Stimulated activated CD8-positive, alpha-beta memory T cell treated with anti-CD3 and anti-CD28 coated beads, Interleukin-4, amount 100 ng/mL, for 48 hours (primary cell): Measurements from ENCODE around the gene AP4E1.
"Not testable (repeated sequence)": the region's sequence is repeated elsewhere in the genome, so short reads cannot be mapped to it uniquely, and the experiment has no call there.

Source experiments
- DNase-seq: peaks from one replicate; pipeline ENCODE4 v3.0.0-alpha.2; 2020

AP4E1 gene

GRCh38 chr15:50890751-50891150 lies 17.7 kb upstream of the AP4E1 start:
- no peak for DNase-seq

GRCh38 chr15:50891159-50891558 lies 17.3 kb upstream of the AP4E1 start:
- DNase-seq = no peak

GRCh38 chr15:50893976-50894375 lies 14.5 kb upstream of the AP4E1 start:
- no peak for DNase-seq

GRCh38 chr15:50901390-50901789 lies 7.1 kb upstream of the AP4E1 start:
- not testable (repeated sequence) for DNase-seq

- DNase-seq = no peak
These were observed 4.3 kb upstream of the AP4E1 start for GRCh38 chr15:50904211-50904610.

GRCh38 chr15:50905055-50905454 lies 3.4 kb upstream of the AP4E1 start:
- DNase-seq = no peak

GRCh38 chr15:50906954-50907600 lies 1.4 kb upstream of the AP4E1 start:
- DNase-seq = peak; percentile 82

GRCh38 chr15:50907601-50908208 lies 778 bp upstream of the AP4E1 start:
- DNase-seq = peak; percentile 66

GRCh38 chr15:50909010-50909317 lies 481 bp downstream of the AP4E1 start:
- DNase-seq = no peak

- DNase-seq = not testable (repeated sequence)
These were observed 1.9 kb downstream of the AP4E1 start for GRCh38 chr15:50910426-50910795.

- no peak for DNase-seq
These were observed 2.5 kb downstream of the AP4E1 start for GRCh38 chr15:50911001-50911400.

GRCh38 chr15:50911621-50912020 lies 3.1 kb downstream of the AP4E1 start:
- DNase-seq = no peak

- no peak for DNase-seq
These were observed 7.9 kb downstream of the AP4E1 start for GRCh38 chr15:50916400-50916799.

GRCh38 chr15:50919359-50919758 lies 10.9 kb downstream of the AP4E1 start:
- DNase-seq = not testable (repeated sequence)

- no peak for DNase-seq
These were observed 16.8 kb downstream of the AP4E1 start for GRCh38 chr15:50925281-50925680.

- DNase-seq = no peak
These were observed 20.6 kb downstream of the AP4E1 start for GRCh38 chr15:50929062-50929461.

- no peak for DNase-seq
These were observed 22.3 kb downstream of the AP4E1 start for GRCh38 chr15:50930792-50931191.

- no peak for DNase-seq
These were observed 24.9 kb downstream of the AP4E1 start for GRCh38 chr15:50933341-50933740.

- no peak for DNase-seq
These were observed 30.0 kb downstream of the AP4E1 start for GRCh38 chr15:50938525-50938924.

GRCh38 chr15:50939911-50940310 lies 31.4 kb downstream of the AP4E1 start:
- DNase-seq = no peak

- DNase-seq = no peak
These were observed 32.0 kb downstream of the AP4E1 start for GRCh38 chr15:50940506-50940905.

- no peak for DNase-seq
These were observed 35.2 kb downstream of the AP4E1 start for GRCh38 chr15:50943638-50944037.

- no peak for DNase-seq
These were observed 36.2 kb downstream of the AP4E1 start for GRCh38 chr15:50944672-50945071.

GRCh38 chr15:50945725-50946124 lies 37.2 kb downstream of the AP4E1 start:
- DNase-seq = no peak

- DNase-seq = not testable (repeated sequence)
These were observed 42.3 kb downstream of the AP4E1 start for GRCh38 chr15:50950745-50951144.
